Stimulated activated CD4-positive, alpha-beta T cell treated with anti-CD3 and anti-CD28 coated beads, Interleukin-2, amount 100 ng/mL, for 48 hours (primary cell): Measurements from ENCODE around the gene LAMA1.
"Not testable (repeated sequence)": the region's sequence is repeated elsewhere in the genome, so short reads cannot be mapped to it uniquely, and the experiment has no call there.

ENCODE experiments used
- DNase-seq, 2 donors: peaks; one replicate each; pipeline ENCODE4 v3.0.0-alpha.2; 2020

LAMA1 gene

GRCh38 chr18:7117390-7118355 is at the start of gene LAMA1:
Gene LAMA1 (minus strand): TSS chr18:7117797. CDS start chr18:7117720, 77 bp downstream.
- DNase-seq, result no peak

- no peak for DNase-seq
Observed at GRCh38 chr18:7165846-7166393, 48.3 kb upstream of the LAMA1 start.

- no peak for DNase-seq
Observed at GRCh38 chr18:7164323-7165004, 46.9 kb upstream of the LAMA1 start.

- DNase-seq, result no peak
Observed at GRCh38 chr18:7158216-7158615, 40.6 kb upstream of the LAMA1 start.

- DNase-seq, result no peak
Observed at GRCh38 chr18:7157760-7158159, 40.2 kb upstream of the LAMA1 start.

- no peak for DNase-seq
Observed at GRCh38 chr18:7155887-7156286, 38.3 kb upstream of the LAMA1 start.

GRCh38 chr18:7155092-7155491 is 37.5 kb upstream of the LAMA1 start:
- DNase-seq, result no peak

GRCh38 chr18:7152440-7152839 is 34.8 kb upstream of the LAMA1 start:
- DNase-seq, result no peak

- no peak for DNase-seq
Observed at GRCh38 chr18:7147399-7147798, 29.8 kb upstream of the LAMA1 start.

- no peak for DNase-seq
Observed at GRCh38 chr18:7146067-7146466, 28.5 kb upstream of the LAMA1 start.

GRCh38 chr18:7144921-7145320 is 27.3 kb upstream of the LAMA1 start:
- not testable (repeated sequence) for DNase-seq

GRCh38 chr18:7141287-7141686 is 23.7 kb upstream of the LAMA1 start:
- no peak for DNase-seq

GRCh38 chr18:7139409-7139808 is 21.8 kb upstream of the LAMA1 start:
- no peak for DNase-seq

GRCh38 chr18:7133181-7133580 is 15.6 kb upstream of the LAMA1 start:
- no peak for DNase-seq

- no peak for DNase-seq
Observed at GRCh38 chr18:7132356-7133150, 15.0 kb upstream of the LAMA1 start.

- DNase-seq, result no peak
Observed at GRCh38 chr18:7122376-7122775, 4.8 kb upstream of the LAMA1 start.

- no peak for DNase-seq
Observed at GRCh38 chr18:7116792-7117389, 706 bp downstream of the LAMA1 start.

- no peak for DNase-seq
Observed at GRCh38 chr18:7116001-7116730, 1.4 kb downstream of the LAMA1 start.

GRCh38 chr18:7112936-7113335 is 4.7 kb downstream of the LAMA1 start:
- no peak for DNase-seq

- DNase-seq, result no peak
Observed at GRCh38 chr18:7111134-7111533, 6.5 kb downstream of the LAMA1 start.

- no peak for DNase-seq
Observed at GRCh38 chr18:7105943-7106342, 11.7 kb downstream of the LAMA1 start.

GRCh38 chr18:7105268-7105667 is 12.3 kb downstream of the LAMA1 start:
- no peak for DNase-seq
